Measurements from ENCODE around the gene GPNMB.

GPNMB gene

GRCh38 chr7:23268746-23269145, 22.2 kb downstream of the GPNMB start:
- DNase-seq (ENCODE audit: low read depth, low spot score), result no peak

- DNase-seq (ENCODE audit: low read depth, low spot score), result no peak
Measured at GRCh38 chr7:23272275-23272674, 25.7 kb downstream of the GPNMB start.

- peak; percentile 94 for DNase-seq (ENCODE audit: low read depth, low spot score)
Measured at GRCh38 chr7:23273141-23273599, 26.6 kb downstream of the GPNMB start.

GRCh38 chr7:23275912-23276311, 29.3 kb downstream of the GPNMB start:
- no peak for DNase-seq (ENCODE audit: low read depth, low spot score)

- DNase-seq (ENCODE audit: low read depth, low spot score), result no peak
Measured at GRCh38 chr7:23276376-23276775, 29.8 kb downstream of the GPNMB start.

GRCh38 chr7:23276947-23277346, 30.4 kb downstream of the GPNMB start:
- no peak for DNase-seq (ENCODE audit: low read depth, low spot score)

- DNase-seq (ENCODE audit: low read depth, low spot score), result peak; percentile 87
Measured at GRCh38 chr7:23277359-23277989, 30.9 kb downstream of the GPNMB start.

- DNase-seq (ENCODE audit: low read depth, low spot score), result no peak
Measured at GRCh38 chr7:23279819-23280525, 33.4 kb downstream of the GPNMB start.

GRCh38 chr7:23283086-23283485, 36.5 kb downstream of the GPNMB start:
- DNase-seq (ENCODE audit: low read depth, low spot score), result no peak

GRCh38 chr7:23284871-23285270, 38.3 kb downstream of the GPNMB start:
- no peak for DNase-seq (ENCODE audit: low read depth, low spot score)

GRCh38 chr7:23285657-23286646, 39.4 kb downstream of the GPNMB start:
- DNase-seq (ENCODE audit: low read depth, low spot score), result no peak

GRCh38 chr7:23287612-23288011, 41.0 kb downstream of the GPNMB start:
- no peak for DNase-seq (ENCODE audit: low read depth, low spot score)

GRCh38 chr7:23290993-23291392, 44.4 kb downstream of the GPNMB start:
- DNase-seq (ENCODE audit: low read depth, low spot score), result no peak

- peak; percentile 47 for DNase-seq (ENCODE audit: low read depth, low spot score)
Measured at GRCh38 chr7:23291957-23292560, 45.5 kb downstream of the GPNMB start.

GRCh38 chr7:23292623-23293022, 46.0 kb downstream of the GPNMB start:
- DNase-seq (ENCODE audit: low read depth, low spot score), result no peak

GRCh38 chr7:23293500-23294073, 47.0 kb downstream of the GPNMB start:
- DNase-seq (ENCODE audit: low read depth, low spot score), result no peak

GRCh38 chr7:23294549-23295400, 48.2 kb downstream of the GPNMB start:
- DNase-seq (ENCODE audit: low read depth, low spot score), result no peak

GRCh38 chr7:23295401-23295697, 48.8 kb downstream of the GPNMB start:
- no peak for DNase-seq (ENCODE audit: low read depth, low spot score)

- DNase-seq (ENCODE audit: low read depth, low spot score), result peak; percentile 81
Measured at GRCh38 chr7:23298141-23298881, 51.7 kb downstream of the GPNMB start.
